Transverse colon (tissue), 4 donors: ENCODE measurements around the gene CGNL1.

Experiments used
- CTCF ChIP-seq, 5 experiments: fragments of 200-600 bp in 3 of 5; fragments of 450-650 bp in 2 of 5; sonication (generic) in 3 of 5; IDR thresholded peaks; 1 replicate in 2 of 5; 2 replicates in 3 of 5; pipeline ENCODE4 v1.5.1; 2016 to 2017; ENCODE audit warnings: antibody characterized with exemption in 5 of 5, inconsistent platforms in 3 of 5, mild to moderate bottlenecking in 2 of 5, moderate library complexity in 1 of 5
- EP300 ChIP-seq: sonication (generic); formaldehyde crosslinking; IDR thresholded peaks from one replicate; pipeline ENCODE4 v1.6.1; 2017; ENCODE audit warnings: antibody characterized with exemption, low read depth
- POLR2A ChIP-seq: fragments of 450-650 bp; IDR thresholded peaks from one replicate; pipeline ENCODE4 v1.6.1; 2016; ENCODE audit warnings: antibody characterized with exemption, mild to moderate bottlenecking, moderate library complexity
- POLR2AphosphoS5 ChIP-seq, 3 donors: sonication (generic); formaldehyde crosslinking; IDR thresholded peaks; one replicate each; pipeline ENCODE4 v1.6.1; 2016; ENCODE audit warnings: antibody characterized with exemption in 3 of 3

GRCh38 chr15:57445872-57446271 lies 69.6 kb downstream of the CGNL1 start:
- TF ChIP-seq CTCF (IDR thresholded peaks at IDR 0.05) (no peak), EP300 (no peak), POLR2AphosphoS5 (IDR thresholded peaks at IDR 0.05) (no peak), POLR2A (no peak)
